Myocyte (in vitro differentiated cells): ENCODE results near the gene OR1F1. TPM values are rescaled to one million over a fixed set of nuclear protein-coding genes. Genes with fewer than 3 reads are reported as not detected.
"Not testable (repeated sequence)": the region's sequence is repeated elsewhere in the genome, so short reads cannot be mapped to it uniquely, and the experiment has no call there.

Source experiments
- DNase-seq: peaks from one replicate; pipeline ENCODE4 v3.0.0-alpha.2; 2012; ENCODE audit warnings: low read depth
- total RNA-seq: library from RNA; depleted of rRNA; stranded (reverse); fragments of >200 nt; gene quantifications from 2 replicates; pipeline ENCODE4 v1.2.3, GENCODE V29; 2014

OR1F1 gene
- total RNA-seq, 1 donor from 2014 or later, result not detected

DNA sequence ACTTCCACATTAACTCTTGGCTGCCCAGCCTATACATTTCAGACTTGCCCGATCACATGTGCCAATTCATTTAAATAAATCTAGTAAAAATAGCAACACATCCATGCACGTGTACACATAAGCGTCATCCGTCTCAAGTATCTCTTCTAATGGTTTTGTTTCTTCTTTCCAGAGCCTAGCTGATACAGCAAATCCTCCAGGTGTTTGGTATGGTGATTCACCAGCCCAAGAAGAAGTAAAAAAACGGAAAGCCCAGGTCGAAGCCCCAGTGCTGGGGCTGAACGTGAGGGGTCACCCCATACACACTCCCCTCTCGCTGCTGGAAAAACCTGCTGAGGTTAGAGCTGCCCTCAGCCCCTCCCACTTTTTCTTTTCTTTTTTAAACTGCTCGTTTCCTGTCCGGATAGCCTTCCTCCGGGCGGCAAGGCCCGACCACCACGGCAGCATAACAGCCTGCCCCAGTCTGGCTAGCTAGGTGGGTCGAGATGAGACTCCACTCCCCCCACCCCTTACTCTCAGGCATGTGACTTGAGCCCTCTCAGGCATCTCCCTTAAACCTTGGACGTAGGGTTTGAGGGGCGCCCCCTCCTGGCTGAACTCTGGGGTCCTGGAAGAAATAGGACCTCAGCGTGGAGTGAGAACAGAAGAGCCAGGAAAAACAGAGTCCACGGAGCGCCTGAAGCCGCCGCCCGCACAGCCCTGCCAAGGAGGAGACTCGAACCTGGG lies 13.9 kb upstream of the OR1F1 start:
- DNase-seq, result no peak

GRCh38 chr16:3174618-3175148 lies 13.3 kb upstream of the OR1F1 start:
- no peak for DNase-seq

GRCh38 chr16:3175157-3176093 lies 12.6 kb upstream of the OR1F1 start:
- DNase-seq, result peak; percentile 26

DNA sequence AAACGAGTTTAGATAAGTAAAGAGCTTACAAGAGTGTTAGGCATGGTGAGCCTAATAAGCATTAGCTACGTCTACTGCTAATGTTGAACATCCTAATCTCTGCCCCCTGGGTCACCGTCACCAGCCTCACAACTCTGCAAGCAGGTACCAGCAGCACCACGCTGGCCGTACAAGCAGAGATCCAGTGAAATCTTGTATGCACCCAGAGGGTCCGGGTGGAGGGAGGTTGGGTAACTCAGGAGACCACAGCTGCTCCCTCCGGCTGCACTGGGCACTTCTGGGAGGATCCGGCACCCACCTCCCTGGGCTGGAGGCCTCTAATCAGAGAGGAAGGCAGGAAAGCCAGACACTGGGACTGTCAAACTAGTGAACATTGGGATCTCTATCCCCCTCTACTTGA lies 8.4 kb upstream of the OR1F1 start:
- DNase-seq, result no peak

DNA sequence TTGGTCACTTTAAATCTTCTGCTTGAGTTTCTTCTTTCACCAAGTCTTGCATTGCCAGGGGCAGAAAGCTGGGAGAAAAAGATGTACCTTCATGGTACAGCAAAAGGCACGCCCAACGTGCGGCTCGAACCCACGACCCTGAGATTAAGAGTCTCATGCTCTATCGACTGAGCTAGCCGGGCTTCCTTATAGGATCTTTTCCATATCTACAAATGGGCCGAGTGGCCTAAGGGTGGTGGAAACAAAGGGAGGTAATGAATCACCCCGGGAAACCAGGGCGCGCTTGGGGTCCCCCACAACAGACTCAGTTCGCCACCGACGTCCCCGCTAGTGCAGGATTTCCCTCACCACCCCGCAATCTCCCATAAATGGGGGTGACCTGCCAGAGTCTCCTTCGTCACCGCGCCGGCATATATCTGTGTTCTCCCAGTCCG lies 7.5 kb upstream of the OR1F1 start:
- DNase-seq, result no peak

- DNase-seq, result not testable (repeated sequence)
Measured at GRCh38 chr16:3182293-3182607, 5.8 kb upstream of the OR1F1 start.

DNA sequence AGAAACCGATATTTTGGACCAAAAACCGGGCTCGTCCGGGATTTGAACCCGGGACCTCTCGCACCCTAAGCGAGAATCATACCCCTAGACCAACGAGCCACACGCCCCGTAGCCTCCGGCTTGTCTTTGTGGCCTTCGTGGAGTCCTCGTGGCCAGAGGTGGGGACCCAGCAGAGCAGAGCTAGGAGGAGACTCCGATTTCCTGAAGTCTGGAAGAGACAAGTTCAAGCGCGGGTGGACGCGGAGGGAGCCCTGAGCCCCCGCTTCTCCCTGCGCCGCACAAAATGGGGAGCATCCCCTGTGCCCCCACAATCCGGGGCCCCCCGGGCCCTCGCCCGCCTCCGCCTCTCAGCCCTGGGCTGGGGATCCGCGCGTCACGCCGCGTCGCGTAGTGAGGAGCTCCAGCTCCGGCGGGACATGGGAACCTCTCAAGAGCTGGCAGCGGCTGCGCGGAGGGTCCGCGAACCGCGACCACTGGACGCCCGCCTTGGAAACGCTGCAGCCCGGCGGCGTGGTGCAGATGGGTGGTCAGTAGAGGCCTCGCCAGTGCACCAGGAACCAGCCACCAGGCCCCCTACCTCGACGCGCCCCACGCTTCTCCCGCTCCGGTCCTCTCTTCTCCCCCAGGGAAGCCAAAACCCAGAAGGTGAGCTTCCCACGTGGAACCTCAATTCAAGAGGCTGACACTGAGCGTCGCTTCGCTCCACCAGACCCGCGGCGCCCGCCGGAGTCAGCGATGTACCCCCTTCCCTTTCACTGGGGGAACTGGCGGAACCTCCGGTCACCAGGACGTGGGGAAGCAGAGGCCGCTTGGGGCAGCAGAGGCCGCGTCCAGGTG lies 5.2 kb upstream of the OR1F1 start:
- peak; percentile 66 for DNase-seq

DNA sequence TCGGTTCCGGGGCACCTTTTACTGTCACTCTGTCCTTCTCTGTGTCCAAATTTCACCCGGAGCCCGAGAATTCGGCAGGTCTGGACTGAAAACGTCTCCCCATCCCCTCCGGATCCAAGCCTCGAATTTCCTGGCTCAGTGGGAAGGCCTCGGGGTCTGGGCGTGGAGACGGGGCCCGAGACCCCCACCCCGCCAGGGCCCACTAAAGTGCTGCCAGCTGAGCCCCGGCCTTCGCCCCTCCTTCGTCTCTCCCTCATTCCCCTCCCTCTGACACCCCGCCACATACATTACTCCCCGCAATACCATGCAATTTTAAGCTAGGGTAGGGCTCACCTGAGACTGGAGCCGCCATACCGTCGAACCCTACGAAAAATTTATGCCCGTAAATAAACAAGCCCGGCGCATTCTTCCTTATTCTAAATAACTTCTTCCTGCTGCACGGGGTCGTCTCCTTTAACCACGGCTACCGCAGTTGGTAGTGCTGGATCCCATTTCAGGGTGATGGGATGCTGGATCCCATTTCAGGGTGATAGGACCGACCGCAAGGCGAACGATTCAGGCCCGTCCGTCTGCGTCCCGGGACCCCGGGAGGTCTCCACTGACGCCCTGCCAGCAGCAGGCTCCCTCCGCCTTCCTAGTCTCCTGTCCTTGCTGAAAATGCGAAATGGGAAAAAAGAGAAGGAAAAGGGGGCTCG lies 4.4 kb upstream of the OR1F1 start:
- DNase-seq, result no peak

DNA sequence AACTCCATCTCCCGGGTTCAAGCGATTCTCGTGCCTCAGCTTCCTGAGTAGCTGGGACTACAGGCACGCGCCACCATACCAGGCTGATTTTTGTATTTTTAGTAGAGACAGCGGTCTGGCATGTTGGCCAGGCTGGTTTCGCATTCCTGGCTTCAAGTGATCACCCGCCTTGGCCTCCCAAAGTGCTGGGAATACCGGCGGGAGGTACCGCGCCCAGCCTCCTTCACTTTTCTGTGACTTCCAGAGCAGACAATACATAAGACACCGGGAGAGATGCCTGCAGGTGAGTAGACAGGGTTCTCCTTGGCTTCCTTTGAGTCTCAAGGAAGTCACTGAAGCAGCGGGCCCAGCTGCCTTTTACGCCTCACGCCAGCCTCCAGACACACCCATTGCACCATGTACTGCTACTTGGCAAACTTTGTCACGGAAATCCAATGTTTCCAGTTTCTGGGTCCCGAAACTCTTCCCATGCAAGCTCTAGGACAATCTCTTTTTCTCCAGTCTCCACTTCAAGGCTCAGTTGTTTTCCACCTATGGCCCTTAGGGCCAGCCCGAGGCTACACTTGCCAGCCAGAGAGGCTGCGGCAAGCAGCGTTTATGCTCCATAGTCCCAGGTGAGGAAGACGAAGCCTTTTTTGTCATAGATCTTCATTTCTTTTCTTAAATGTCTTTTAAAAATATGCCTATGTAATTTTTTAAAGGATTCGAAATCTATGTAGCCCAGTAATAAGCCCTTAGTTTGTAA lies 886 bp upstream of the OR1F1 start:
- DNase-seq, result no peak

DNA sequence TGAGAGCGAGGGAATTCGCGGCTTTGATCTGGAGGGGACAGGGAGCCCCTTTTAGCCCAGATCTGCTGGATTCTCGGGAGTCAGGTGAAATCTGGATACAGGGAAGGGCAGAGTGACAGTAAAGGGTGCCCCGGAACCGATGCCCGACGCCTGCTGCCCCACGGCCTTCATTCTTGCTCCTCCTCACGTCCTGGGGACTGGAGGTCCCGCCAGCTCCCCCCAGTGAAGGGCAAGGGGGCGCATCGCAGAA lies 596 bp downstream of the OR1F1 start:
- no peak for DNase-seq

DNA sequence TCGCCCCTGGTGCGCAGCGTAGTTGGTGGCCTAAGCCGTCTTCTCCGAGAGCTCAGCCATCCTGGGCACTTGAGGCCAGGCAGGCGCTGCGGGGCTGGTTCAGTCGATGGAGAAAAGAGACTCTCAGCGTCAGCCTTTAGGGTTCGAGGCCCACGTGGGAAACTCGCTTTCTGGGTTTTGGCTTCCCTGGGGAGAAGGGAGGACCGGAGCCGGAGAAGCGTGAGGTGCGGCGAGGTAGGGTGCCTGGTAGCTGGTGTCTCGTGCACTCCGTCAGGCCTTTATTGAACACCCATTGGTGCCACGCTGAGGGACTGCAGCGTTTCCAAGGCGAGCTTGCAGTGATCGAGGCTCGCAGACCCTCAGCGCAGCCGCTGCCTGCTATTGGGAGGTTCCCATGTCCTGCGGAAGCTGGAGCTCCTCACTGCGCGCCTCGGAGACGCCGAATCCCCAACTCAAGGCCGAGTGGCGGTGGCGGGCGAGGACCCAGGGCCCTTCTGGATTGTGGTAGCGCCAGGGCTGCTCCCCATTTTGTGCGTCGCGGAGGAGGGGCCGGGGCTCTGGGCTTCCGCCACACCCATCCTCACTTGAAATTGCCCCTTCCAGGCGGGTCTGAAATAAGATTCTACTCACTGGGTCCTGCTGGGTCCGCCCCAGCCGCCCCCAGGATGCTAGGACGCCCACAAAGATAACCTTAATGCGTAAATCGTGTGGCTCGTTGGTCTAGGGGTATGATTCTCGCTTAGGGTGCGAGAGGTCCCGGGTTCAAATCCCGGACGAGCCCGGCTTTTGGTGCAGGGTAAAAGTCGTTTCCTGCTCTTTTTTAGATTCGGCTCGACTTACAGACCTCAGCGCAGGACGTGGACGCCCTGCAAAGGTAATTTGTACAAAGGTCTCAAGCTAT lies 1.2 kb downstream of the OR1F1 start:
- peak; percentile 48 for DNase-seq

- no peak for DNase-seq
Measured at GRCh38 chr16:3189869-3190268, 1.9 kb downstream of the OR1F1 start.

DNA sequence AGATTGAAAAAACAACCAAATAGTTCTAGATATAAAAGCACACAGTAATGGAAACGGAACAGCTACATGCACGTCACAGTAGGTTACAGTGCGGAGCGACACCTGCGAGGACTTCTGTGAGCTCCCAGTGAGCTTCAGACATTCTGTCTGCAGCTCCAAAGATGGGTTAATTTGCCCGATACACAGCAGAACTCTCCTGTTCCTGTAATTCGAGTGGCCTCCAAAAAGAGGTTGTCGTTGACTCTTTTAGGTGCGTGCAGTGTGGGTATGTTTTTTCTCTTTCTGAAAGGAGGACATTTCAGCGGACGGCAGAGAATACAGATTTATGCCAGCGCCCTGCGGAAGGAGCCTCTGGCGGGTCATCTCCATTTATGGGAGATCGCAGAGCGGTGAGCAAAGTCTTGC lies 2.9 kb downstream of the OR1F1 start:
- DNase-seq, result no peak

DNA sequence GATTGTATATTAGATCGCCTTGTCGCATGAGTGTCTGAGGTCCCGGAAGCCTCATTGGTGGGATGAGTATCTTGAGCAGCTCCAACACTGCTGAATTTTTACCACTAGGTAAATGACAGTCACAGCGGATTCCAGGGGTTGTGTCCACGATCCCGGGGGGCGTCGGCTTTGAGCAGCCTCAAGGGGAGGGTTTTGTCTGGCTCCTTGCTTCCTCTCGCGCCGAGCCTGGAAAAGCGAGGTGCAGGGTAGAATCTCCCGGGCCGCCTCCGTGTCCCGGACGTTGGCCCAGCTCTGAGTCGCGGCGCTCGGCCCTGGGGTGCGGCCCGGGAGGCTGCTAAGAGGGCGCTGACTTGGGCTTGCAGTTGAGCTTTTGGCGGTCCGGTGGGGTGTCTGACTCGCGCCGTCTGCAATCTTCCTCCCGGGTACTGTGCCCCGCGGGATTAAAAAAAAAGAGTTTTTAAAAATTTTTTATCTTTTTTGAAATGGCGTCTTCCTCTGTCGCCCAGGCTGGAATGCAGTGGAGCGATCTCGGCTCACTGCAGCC lies 4.5 kb downstream of the OR1F1 start:
- no peak for DNase-seq

GRCh38 chr16:3193221-3194212 lies 5.5 kb downstream of the OR1F1 start:
- no peak for DNase-seq

- DNase-seq, result no peak
Measured at GRCh38 chr16:3194792-3195191, 6.8 kb downstream of the OR1F1 start.

GRCh38 chr16:3195975-3196374 lies 8.0 kb downstream of the OR1F1 start:
- DNase-seq, result peak; percentile 12
